Mucosa of descending colon (tissue), 3 donors: ENCODE results near the gene LY6G6C. TPM values are rescaled to one million over a fixed set of nuclear protein-coding genes. Genes with fewer than 3 reads are reported as not detected.

Experiments
- ATAC-seq: fragments of 200-7000 bp; cut with Tn5 transposase; one replicate; pipeline ENCODE4 v1.9.1; 2020; ENCODE audit warnings: mild to moderate bottlenecking, moderate library complexity
- DNase-seq, 3 donors: peaks; one replicate each; pipeline ENCODE4 v3.0.0-alpha.2; 2020
- H3K36me3 ChIP-seq: fragments of 200-600 bp; one replicate; pipeline ENCODE4 v1.8.0; 2021; ENCODE audit warnings: low read depth, mild to moderate bottlenecking
- H3K4me1 ChIP-seq: fragments of 200-600 bp; one replicate; pipeline ENCODE4 v1.8.0; 2021; ENCODE audit warnings: low read depth, mild to moderate bottlenecking
- H3K4me3 ChIP-seq: fragments of 200-600 bp; one replicate; pipeline ENCODE4 v1.8.0; 2021; ENCODE audit warnings: mild to moderate bottlenecking
- H3K9me3 ChIP-seq: fragments of 200-600 bp; one replicate; pipeline ENCODE4 v1.8.0; 2021; ENCODE audit warnings: mild to moderate bottlenecking
- CTCF ChIP-seq: fragments of 200-600 bp; IDR thresholded peaks from one replicate; pipeline ENCODE4 v1.8.0; 2022; ENCODE audit warnings: antibody characterized with exemption, mild to moderate bottlenecking
- intact Hi-C, 2 donors: fragments of 100-400 bp; cut with DNase I in 1 of 2; cut with micrococcal nuclease in 1 of 2; formaldehyde crosslinking; loops; one replicate each; pipeline versions ENCODE4 v1.11.0 to v1.11.1; 2022; cut with DNase I, micrococcal nuclease
- total RNA-seq, 3 donors: library from RNA; stranded (reverse); fragmentation: NEBNext Ultra II Directional in 2 of 3; extraction: Animal tissue kit (Norgen Biotek cat#: 25700) in 2 of 3; gene quantifications; one replicate each; pipeline versions ENCODE4 v1.2.1 to v1.2.4, GENCODE V29; 2021 to 2023
- donor health status: DM: no; HTN: no; CAD: no; lungs with moderate emphysema.
- donor health status: DM: no; HTN: no; CAD: no.
- donor health status: DM: no; HTN: yes; CAD: no.

The LY6G6C gene
- total RNA-seq, 3 donors from 2014 or later: 0.32 TPM; not detected in 2

- H3K36me3 ChIP-seq: peaks cover 7% of the 10 kb centered on the region
- intact Hi-C loops: loop anchor here in 1 of 2 donors (5.0 kb wide), 1 partner anchor 100 kb away; no protein-coding TSS in a partner anchor
- no peak for TF ChIP-seq CTCF
Measured at GRCh38 chr6:31732029-31732428, 10.5 kb upstream of the LY6G6C start.

GRCh38 chr6:31730631-31731086 is 9.1 kb upstream of the LY6G6C start:
- ATAC-seq: no peak
- DNase-seq: no peak
- peaks cover 7% of the 10 kb centered on the region for H3K36me3 ChIP-seq
- TF ChIP-seq CTCF: no peak
- no peaks in the 10 kb centered on the region for H3K9me3 ChIP-seq
- intact Hi-C loops: loop anchor here in 1 of 2 donors (5.0 kb wide), 1 partner anchor 102 kb away; no protein-coding TSS in a partner anchor
- H3K4me1 ChIP-seq: peaks cover 33% of the 10 kb centered on the region
- H3K4me3 ChIP-seq: no peak overlapping the region

More at GRCh38 chr6:31732029-31732428, 10.5 kb upstream of the LY6G6C start:
- no peak for DNase-seq
- Histone ChIP-seq H3K9me3 (no peaks in the 10 kb centered on the region), H3K4me3 (no peak overlapping the region), H3K4me1 (peaks cover 31% of the 10 kb centered on the region)
- ATAC-seq: no peak

- no peak for TF ChIP-seq CTCF
- DNase-seq (peak; percentile 92 to 94 (median 93)), ATAC-seq (peak; percentile 70)
- Histone ChIP-seq H3K4me1 (peaks cover 34% of the 10 kb centered on the region), H3K9me3 (no peaks in the 10 kb centered on the region), H3K36me3 (peaks cover 7% of the 10 kb centered on the region), H3K4me3 (peak overlapping the region; percentile 33)
- intact Hi-C loops: loop anchor here in 1 of 2 donors (5.0 kb wide), 1 partner anchor 102 kb away; no protein-coding TSS in a partner anchor
Measured at GRCh38 chr6:31729979-31730630, 8.6 kb upstream of the LY6G6C start.

- peak; percentile 85 for ATAC-seq
- Histone ChIP-seq H3K9me3 (no peaks in the 10 kb centered on the region), H3K4me1 (peaks cover 32% of the 10 kb centered on the region), H3K4me3 (peak overlapping the region; percentile 33), H3K36me3 (peaks cover 7% of the 10 kb centered on the region)
- intact Hi-C loops: no loop called here
- TF ChIP-seq CTCF: peak; percentile 54
- DNase-seq: peak; percentile 96 to 98 (median 97)
Measured at GRCh38 chr6:31729515-31729978, 8.0 kb upstream of the LY6G6C start.

GRCh38 chr6:31728767-31729514 is 7.4 kb upstream of the LY6G6C start, which contains the start of gene DDAH2:
Gene DDAH2 (minus strand): TSS chr6:31729299. CDS start chr6:31729161, 138 bp downstream.
- intact Hi-C loops: no loop called here
- no peak for TF ChIP-seq CTCF
- peaks cover 7% of the 10 kb centered on the region for H3K36me3 ChIP-seq
- ATAC-seq (peak; percentile 57), DNase-seq (peak; percentile 42 to 76 (median 64))
- H3K9me3 ChIP-seq: no peaks in the 10 kb centered on the region
- peak within 1 kb of the TSS; percentile 33 for H3K4me3 ChIP-seq
- peaks cover 26% of the 10 kb centered on the region for H3K4me1 ChIP-seq
